Duodenal mucosa (tissue), 2 donors: ENCODE results near the gene DMKN.

ENCODE experiments used
- H3K27ac ChIP-seq: one replicate; pipeline ENCODE4 v1.7.0; 2013; ENCODE audit warnings: low read depth, low read length
- H3K27me3 ChIP-seq, 2 donors: one replicate each; pipeline ENCODE4 v1.7.0; 2013; ENCODE audit warnings: low read length in 2 of 2, control low read depth in 1 of 2; ENCODE audit not compliant: insufficient read depth in 2 of 2, control insufficient read depth in 1 of 2
- H3K36me3 ChIP-seq, 2 donors: one replicate each; pipeline ENCODE4 v1.7.0; 2013; ENCODE audit warnings: low read length in 2 of 2, control low read depth in 1 of 2; ENCODE audit not compliant: insufficient read depth in 2 of 2, control insufficient read depth in 1 of 2
- H3K4me1 ChIP-seq, 2 donors: one replicate each; pipeline ENCODE4 v1.7.0; 2013; ENCODE audit warnings: low read length in 2 of 2, control low read depth in 1 of 2; ENCODE audit not compliant: insufficient read depth in 2 of 2, control insufficient read depth in 1 of 2
- H3K4me3 ChIP-seq, 2 donors: one replicate each; pipeline ENCODE4 v1.7.0; 2013; ENCODE audit warnings: low read length in 2 of 2, low read depth in 1 of 2
- H3K9ac ChIP-seq, 2 donors: one replicate each; pipeline ENCODE4 v1.7.0; 2013; ENCODE audit warnings: low read length in 2 of 2, low read depth in 1 of 2
- H3K9me3 ChIP-seq, 2 donors: one replicate each; pipeline ENCODE4 v1.7.0; 2013; ENCODE audit warnings: low read length in 2 of 2, control low read depth in 1 of 2; ENCODE audit not compliant: control insufficient read depth in 1 of 2

Gene DMKN

GRCh38 chr19:35498220-35498619 is 15.2 kb downstream of the DMKN start:
- no peaks in the 10 kb centered on the region for H3K9me3 ChIP-seq
- H3K4me1 ChIP-seq = no peaks in the 10 kb centered on the region
- H3K27ac ChIP-seq = no peak overlapping the region
- H3K9ac ChIP-seq = no peak overlapping the region
- H3K27me3 ChIP-seq = peaks cover 0 to under 1% of the 10 kb centered on the region in 2 donors
- H3K4me3 ChIP-seq = no peak overlapping the region
- H3K36me3 ChIP-seq = no peaks in the 10 kb centered on the region

- Histone ChIP-seq H3K9me3 (no peaks in the 10 kb centered on the region), H3K4me3 (no peak overlapping the region), H3K27me3 (peaks cover 0 to 5% of the 10 kb centered on the region in 2 donors), H3K36me3 (no peaks in the 10 kb centered on the region), H3K4me1 (no peaks in the 10 kb centered on the region), H3K9ac (no peak overlapping the region), H3K27ac (no peak overlapping the region)
Measured at GRCh38 chr19:35497406-35497805, 16.0 kb downstream of the DMKN start.

GRCh38 chr19:35495107-35496064 is 18.1 kb downstream of the DMKN start:
- H3K27ac ChIP-seq = no peak overlapping the region
- no peaks in the 10 kb centered on the region for H3K36me3 ChIP-seq
- H3K4me1 ChIP-seq = no peaks in the 10 kb centered on the region
- H3K9ac ChIP-seq = no peak overlapping the region
- no peaks in the 10 kb centered on the region for H3K9me3 ChIP-seq
- H3K4me3 ChIP-seq = no peak overlapping the region
- peaks cover 0 to 5% of the 10 kb centered on the region in 2 donors for H3K27me3 ChIP-seq

- Histone ChIP-seq H3K4me1 (no peaks in the 10 kb centered on the region), H3K27ac (no peak overlapping the region), H3K36me3 (no peaks in the 10 kb centered on the region), H3K27me3 (peaks cover 0 to 5% of the 10 kb centered on the region in 2 donors), H3K9ac (no peak overlapping the region), H3K9me3 (no peaks in the 10 kb centered on the region), H3K4me3 (no peak overlapping the region)
Measured at GRCh38 chr19:35493971-35494370, 19.5 kb downstream of the DMKN start.

GRCh38 chr19:35491836-35492360 is 21.6 kb downstream of the DMKN start:
- H3K9ac ChIP-seq = no peak overlapping the region
- H3K36me3 ChIP-seq = no peaks in the 10 kb centered on the region
- H3K27me3 ChIP-seq = peaks cover 0 to 8% of the 10 kb centered on the region in 2 donors
- H3K9me3 ChIP-seq = no peaks in the 10 kb centered on the region
- H3K4me1 ChIP-seq = no peaks in the 10 kb centered on the region
- no peak overlapping the region for H3K4me3 ChIP-seq
- no peak overlapping the region for H3K27ac ChIP-seq

GRCh38 chr19:35490364-35490763 is 23.1 kb downstream of the DMKN start, which contains the start of gene KRTDAP:
TSS of gene KRTDAP (minus strand) at chr19:35490464. CDS start at chr19:35490442, 22 bp downstream.
- H3K4me3 ChIP-seq = no peak within 1 kb of the TSS
- no peak within 1 kb of the TSS for H3K27ac ChIP-seq
- peaks cover 0 to 8% of the 10 kb centered on the region in 2 donors for H3K27me3 ChIP-seq
- H3K9me3 ChIP-seq = no peaks in the 10 kb centered on the region
- no peak within 1 kb of the TSS for H3K9ac ChIP-seq
- peaks cover 0 to 4% of the 10 kb centered on the region in 2 donors for H3K4me1 ChIP-seq
- H3K36me3 ChIP-seq = no peaks in the 10 kb centered on the region

GRCh38 chr19:35488677-35489076 is 24.8 kb downstream of the DMKN start:
- Histone ChIP-seq H3K27ac (no peak overlapping the region), H3K36me3 (no peaks in the 10 kb centered on the region), H3K4me3 (no peak overlapping the region), H3K9ac (no peak overlapping the region), H3K27me3 (peaks cover 0 to 8% of the 10 kb centered on the region in 2 donors), H3K4me1 (peaks cover 0 to 4% of the 10 kb centered on the region in 2 donors), H3K9me3 (no peaks in the 10 kb centered on the region)

GRCh38 chr19:35487656-35488182 is 25.7 kb downstream of the DMKN start:
- Histone ChIP-seq H3K27ac (no peak overlapping the region), H3K9me3 (no peaks in the 10 kb centered on the region), H3K9ac (no peak overlapping the region), H3K4me1 (peaks cover 0 to 4% of the 10 kb centered on the region in 2 donors), H3K4me3 (no peak overlapping the region), H3K36me3 (no peaks in the 10 kb centered on the region), H3K27me3 (peaks cover 0 to 3% of the 10 kb centered on the region in 2 donors)

- no peak overlapping the region for H3K27ac ChIP-seq
Measured at GRCh38 chr19:35486268-35486708, 27.2 kb downstream of the DMKN start.

More at GRCh38 chr19:35486268-35486708, 27.2 kb downstream of the DMKN start:
- no peak overlapping the region for H3K9ac ChIP-seq
- peaks cover 0 to 4% of the 10 kb centered on the region in 2 donors for H3K4me1 ChIP-seq
- no peaks in the 10 kb centered on the region for H3K9me3 ChIP-seq
- H3K27me3 ChIP-seq = peaks cover 0 to 3% of the 10 kb centered on the region in 2 donors
- H3K4me3 ChIP-seq = no peak overlapping the region
- no peaks in the 10 kb centered on the region for H3K36me3 ChIP-seq
